Cardiac ventricle fibroblast (primary cell): ENCODE results near the gene ZNF423. TPM values are rescaled to one million over a fixed set of nuclear protein-coding genes. Genes with fewer than 3 reads are reported as not detected.

Experiments
- total RNA-seq: library from RNA; depleted of rRNA; stranded (reverse); fragments of >200 nt; gene quantifications from 2 replicates; pipeline ENCODE4 v1.2.3, GENCODE V29; 2015

ZNF423 gene
- 23.2 and 24.3 TPM in 2 replicates for total RNA-seq

DNA sequence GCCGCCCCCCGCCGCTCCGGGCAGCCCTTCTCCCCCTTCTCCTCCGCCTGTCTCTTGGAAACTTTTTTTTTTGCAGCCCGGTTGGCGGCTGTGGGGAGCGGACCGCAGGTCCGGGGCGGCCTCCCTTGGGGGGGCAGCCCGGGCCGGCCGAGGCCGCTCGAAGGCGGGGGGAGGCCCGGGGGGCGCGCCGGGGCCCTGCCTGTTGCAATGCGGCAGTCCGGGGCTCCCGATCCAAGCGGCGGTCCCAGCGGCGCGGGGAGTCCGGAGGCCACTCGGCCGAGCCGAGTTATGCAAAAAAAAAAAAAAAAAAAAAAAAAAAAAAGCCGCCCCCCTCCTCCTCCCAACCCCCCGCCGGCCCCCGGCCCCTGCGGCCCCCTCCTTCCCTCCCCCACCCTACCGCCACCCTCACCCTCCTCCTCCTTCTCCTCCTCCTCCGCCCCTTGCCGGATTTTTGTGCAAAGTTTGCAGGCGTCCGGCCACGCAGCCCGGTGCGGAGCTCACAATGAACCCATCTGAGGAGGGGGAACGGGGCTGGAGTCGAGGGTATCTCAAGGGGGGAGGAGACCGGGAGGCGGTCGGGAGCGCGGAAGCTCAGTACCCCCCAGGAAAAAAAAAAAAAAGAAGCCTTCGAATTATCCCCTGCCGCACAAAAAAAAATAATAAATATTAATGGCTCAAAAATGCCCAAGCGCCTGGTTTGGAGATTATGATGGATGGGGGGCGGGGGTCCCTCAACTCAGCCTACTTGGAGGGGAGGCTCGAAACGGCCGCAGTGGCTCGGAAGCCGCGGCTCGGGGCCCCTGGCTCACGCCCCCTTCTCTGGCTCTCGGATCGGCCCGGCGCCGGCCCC lies at the start of gene ZNF423:
ZNF423 (minus strand) TSS at position 291 of the 850 bp plus-strand sequence. CDS start 338 bp downstream, outside the sequence.

Other genes with a start within 250 kb of the ZNF423 start
- 11.7 and 13.5 TPM in 2 replicates for gene CNEP1R1, start 169.1 kb upstream of the ZNF423 start, total RNA-seq
- 10.4 and 10.9 TPM in 2 replicates for gene HEATR3, start 209.9 kb upstream of the ZNF423 start, total RNA-seq